GM18498 (cell line): Measurements from ENCODE around the gene STXBP6.

Experiments
- ATAC-seq: cut with Tn5 transposase; IDR thresholded peaks from one replicate; pipeline ENCODE4 v1.9.1; 2021; ENCODE audit warnings: mild to moderate bottlenecking, moderate library complexity; ENCODE audit not compliant: unreplicated experiment

The STXBP6 gene

DNA sequence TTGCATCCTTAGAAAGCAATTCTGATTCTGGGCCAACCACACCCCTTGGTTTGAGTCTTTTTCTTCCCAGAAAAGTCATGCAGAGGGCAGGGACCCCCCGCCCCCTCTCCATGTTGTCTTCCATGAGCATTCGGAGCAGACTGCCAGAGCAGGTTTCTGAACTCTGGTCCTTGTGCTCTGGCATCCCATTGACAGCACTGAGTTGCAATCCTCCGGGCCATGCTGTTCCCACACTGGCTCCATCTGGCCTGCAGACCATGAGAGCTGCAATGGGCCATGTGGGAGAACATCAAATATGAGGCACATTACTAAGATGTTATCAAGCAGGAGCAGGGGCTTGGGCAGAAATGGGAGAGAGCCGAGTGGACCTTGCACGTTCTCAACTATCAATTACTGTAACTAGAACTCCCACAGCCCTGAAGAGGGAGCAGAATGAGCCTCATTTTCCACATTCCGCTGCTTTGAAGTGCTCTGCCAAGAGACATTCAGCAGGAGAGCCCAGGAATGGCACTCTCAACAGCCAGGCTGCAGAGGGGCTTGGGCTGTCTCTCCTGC is 157.4 kb downstream of the STXBP6 start:
- no peak for ATAC-seq

DNA sequence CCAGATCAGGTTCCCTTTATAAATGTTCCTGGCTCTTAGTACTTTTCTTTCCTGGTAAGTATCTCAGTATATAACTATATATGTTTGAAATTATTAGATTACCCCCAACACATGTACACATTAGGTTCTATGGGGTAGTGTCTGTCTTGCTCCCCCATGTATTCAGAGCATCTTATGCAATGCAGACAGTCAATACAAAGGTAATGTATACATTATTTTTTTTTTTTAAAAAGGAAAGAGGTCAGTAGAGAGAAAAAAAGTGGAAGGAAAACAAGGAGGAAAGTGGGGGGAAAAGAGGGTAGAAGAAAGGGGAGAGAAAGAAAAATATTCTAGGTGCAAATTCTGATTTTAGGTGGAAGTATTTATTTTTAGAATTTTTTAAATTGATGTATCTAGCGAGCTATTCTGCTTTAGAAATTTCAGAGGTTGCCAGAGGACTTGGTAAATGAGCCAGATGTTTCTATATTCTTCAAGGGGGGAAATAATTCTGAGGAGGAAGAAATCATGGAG is 157.9 kb downstream of the STXBP6 start:
- ATAC-seq = no peak

DNA sequence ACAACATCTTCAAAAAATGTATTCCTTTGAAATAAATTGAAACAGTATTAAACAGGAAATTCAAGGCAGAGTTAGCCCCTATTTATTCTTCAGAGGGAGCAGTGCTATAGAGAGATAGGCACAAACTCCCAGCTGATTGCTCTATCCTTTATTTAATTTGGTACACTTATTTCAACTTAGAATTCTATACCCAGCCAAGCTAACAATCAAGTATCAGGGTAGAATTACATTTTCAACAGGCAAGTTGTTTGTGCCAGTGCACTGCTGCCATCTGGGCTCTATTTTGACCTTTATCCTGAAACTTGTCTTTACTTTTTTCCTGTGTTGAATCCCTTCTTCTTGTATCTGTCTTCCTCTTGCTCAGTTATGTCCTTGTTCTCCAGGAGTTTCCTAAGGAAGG is 159.2 kb downstream of the STXBP6 start:
- no peak for ATAC-seq

GRCh38 chr14:24889843-24890242 is 160.1 kb downstream of the STXBP6 start:
- ATAC-seq = no peak

DNA sequence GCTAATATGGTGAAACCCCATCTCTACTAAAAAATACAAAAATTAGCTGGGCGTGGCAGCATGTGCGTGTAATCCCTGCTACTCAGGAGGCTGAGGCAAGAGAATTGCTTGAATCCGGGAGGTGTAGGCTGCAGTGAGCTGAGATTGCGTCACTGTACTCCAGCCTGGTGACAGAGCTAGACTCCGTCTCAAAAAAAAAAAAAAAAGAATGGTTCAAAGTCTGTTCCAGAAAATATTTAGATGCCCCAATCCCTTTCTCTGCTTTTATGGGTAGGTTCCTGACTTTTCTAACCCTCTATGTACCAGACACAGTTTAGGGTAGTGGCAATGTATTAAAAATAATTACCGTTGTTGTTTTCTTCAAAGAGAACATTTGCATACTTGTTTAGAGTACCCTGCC is 161.4 kb downstream of the STXBP6 start:
- ATAC-seq = no peak

GRCh38 chr14:24887623-24888304 is 162.2 kb downstream of the STXBP6 start:
- no peak for ATAC-seq

GRCh38 chr14:24885410-24885913 is 164.5 kb downstream of the STXBP6 start:
- no peak for ATAC-seq

DNA sequence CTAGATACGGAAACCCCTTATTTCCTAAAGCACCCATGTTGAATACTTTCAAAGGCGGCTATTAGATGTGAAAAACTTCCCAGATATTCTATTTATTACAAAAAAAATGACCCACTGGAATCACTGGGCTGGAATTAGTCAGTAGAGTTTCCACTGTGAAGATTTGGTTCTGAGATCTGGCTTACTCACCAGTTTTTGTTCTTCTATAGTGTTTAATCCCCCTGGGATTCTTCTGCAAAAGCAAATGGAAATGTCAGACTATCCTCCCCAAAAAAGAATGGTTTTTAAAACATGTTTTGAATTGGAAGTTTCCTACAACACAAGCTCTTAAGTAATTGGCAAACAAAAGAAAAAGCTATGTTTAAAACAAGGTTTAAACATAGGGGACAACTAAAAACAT is 166.4 kb downstream of the STXBP6 start:
- no peak for ATAC-seq

- ATAC-seq = no peak
These were observed 168.6 kb downstream of the STXBP6 start for GRCh38 chr14:24881116-24881893.

- ATAC-seq = no peak
These were observed 169.3 kb downstream of the STXBP6 start for GRCh38 chr14:24880689-24881088.

DNA sequence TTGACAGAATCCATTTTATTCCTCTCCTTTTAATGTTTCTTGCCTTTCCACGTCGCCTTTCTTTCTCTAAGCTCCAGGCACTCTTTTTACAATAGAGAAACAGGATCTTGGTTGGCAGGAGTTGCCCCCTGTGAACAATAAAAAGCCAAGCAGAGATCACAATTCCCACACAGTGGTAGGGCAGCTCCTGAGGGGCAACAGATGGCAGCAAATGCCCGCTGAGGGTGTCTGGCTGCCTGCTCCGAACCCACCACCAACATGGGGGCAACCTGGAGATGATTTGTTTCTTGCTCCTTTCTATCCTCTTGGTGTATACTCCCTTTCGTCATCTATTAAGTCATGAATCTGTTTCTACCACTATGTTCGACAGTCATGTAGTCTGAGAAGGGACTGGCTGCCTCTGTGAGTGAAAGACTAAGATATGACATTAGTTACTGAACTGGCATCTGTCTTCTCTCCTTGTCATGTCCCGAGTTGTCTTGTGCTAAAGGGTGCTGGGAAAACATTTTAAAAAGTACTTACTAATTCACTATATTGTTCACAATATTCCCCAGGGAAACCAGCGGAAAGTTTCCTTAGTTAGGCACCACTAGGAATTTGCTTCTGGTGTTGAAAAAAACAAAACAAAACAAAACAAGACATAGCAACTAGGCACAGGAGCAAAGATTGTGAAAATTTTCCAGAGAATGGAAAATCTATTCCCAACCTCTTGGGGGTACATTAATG is 170.1 kb downstream of the STXBP6 start:
- no peak for ATAC-seq

DNA sequence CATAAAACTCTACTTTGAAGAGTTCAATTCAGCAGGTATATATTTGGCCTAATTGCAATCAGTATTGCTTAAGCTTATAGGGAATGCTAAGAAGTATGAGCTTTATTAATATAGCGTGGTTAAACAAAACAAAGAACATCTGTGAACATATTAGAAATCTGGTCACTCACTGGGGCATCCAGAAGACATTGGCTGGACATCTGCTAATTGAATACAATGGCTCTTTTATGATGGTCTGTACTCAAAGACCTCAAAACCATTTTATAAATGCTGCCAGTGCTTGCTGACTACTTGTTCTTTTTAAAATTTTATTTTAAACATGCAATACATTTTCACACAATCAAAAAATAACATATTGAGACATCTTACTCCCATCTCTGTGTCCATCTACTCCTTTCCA is 173.0 kb downstream of the STXBP6 start:
- ATAC-seq = no peak

- no peak for ATAC-seq
These were observed 173.7 kb downstream of the STXBP6 start for GRCh38 chr14:24875991-24876878.

DNA sequence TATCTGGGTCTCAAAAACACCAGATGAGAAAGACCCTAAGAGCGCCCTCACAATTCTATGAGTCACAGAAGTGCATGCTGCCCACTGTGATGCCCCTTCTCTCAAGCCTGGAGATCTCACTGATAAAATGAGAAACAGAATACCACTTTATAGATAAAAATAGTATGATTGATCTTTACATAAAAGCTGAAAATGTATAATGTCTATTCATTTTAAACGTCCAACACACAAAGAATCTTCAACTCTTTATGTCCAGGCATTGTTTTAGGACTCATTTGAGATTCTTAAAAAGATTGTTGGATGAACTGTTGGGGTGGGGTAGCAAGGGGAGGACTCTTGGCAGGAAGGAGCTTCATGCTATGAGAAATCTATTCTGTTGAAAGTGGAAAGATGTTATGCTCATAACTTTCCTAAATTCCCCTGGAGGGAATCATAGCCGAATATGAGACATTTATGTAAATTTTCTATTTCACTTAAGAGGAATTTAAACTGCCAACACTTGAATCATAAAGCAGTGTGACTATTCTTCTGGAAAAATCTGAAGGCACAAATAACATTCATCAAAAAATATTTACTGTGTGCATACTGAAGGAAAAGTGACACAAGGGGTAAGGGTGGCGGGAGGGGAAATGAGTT is 174.6 kb downstream of the STXBP6 start:
- no peak for ATAC-seq

DNA sequence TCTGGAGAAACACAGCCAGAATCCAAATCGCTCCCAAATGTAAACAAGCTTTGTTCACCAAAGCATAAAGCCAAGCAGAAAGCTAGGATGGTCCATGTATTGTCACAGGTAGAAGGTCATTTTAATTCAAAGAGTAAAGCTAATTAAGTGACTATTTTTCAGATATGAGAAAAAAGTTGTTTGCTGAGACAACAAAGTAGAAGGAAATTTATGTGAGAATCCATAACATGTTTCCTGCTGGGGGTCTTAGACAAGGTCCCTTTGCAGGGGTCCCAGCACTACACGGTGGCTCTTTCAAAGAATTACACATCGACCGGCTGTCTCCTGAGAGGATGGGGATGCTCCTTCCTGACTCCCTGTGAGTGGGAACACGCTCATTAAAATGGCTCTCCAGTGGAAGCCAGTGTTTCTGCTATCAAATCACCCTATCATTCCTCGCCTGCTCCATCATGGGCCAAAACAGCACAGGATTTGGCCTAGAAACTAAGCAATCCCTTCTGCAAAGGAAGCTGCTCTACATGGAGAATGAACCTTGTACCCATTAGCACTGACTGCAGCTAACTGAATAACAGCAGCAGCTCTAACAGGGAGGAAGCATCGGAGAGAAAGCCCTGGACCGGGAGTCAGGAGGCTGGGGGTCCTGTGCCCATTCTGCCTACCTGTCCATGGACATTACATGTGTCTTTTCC is 175.3 kb downstream of the STXBP6 start:
- no peak for ATAC-seq

- ATAC-seq = no peak
These were observed 176.4 kb downstream of the STXBP6 start for GRCh38 chr14:24873551-24873950.

- ATAC-seq = no peak
These were observed 178.8 kb downstream of the STXBP6 start for GRCh38 chr14:24870949-24871701.

DNA sequence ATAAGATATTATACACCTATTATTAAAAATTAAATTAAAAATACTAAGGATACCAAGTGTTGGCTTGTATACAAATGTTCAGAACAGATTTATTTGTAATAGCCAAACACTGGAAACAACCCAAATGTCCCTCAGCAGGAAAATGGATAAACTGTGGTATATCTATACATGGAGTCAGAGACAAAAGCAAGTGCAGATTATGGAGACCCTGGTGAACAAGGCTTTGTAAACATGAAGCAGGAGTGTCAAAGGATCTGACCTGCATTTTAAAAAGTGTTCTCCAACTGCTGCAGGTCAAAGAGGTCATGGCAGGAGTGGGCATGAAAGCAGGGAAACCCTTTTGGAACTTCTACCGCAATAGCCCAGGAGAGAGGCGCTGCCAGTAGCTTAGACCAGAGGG is 181.6 kb downstream of the STXBP6 start:
- no peak for ATAC-seq
